ENCODE results near the gene DRAXIN. TPM values are rescaled to one million over a fixed set of nuclear protein-coding genes. Genes with fewer than 3 reads are reported as not detected.

The DRAXIN gene
- polyA plus RNA-seq, 1 of the 3 experiments (the other 2 are of a cell fraction), result 0.97 TPM

GRCh38 chr1:11647333-11647732 lies 44.2 kb upstream of the DRAXIN start:
- Histone ChIP-seq H3K36me3 (replicated peaks in 1 of 2; ENCODE audit: control insufficient read depth in 1 of 2, insufficient read depth in 2 of 2, low read length in 1 of 2) (no peaks in the 10 kb centered on the region), H3K27me3 (ENCODE audit: insufficient read depth) (no peaks in the 10 kb centered on the region), H3K9me3 (no peaks in the 10 kb centered on the region), H3K9ac (no peak overlapping the region), H3K79me2 (ENCODE audit: insufficient read depth) (no peaks in the 10 kb centered on the region), H3K4me2 (no peak overlapping the region), H2AFZ (ENCODE audit: low read depth) (no peak overlapping the region), H3K4me3 (ENCODE audit: low read depth in 2 of 2, low read length in 1 of 2) (no peak overlapping the region), H4K20me1 (ENCODE audit: insufficient read depth) (no peaks in the 10 kb centered on the region), H3F3A (replicated peaks; ENCODE audit: insufficient read depth) (no peaks in the 10 kb centered on the region), H3K9me2 (no peaks in the 10 kb centered on the region), H3K4me1 (ENCODE audit: control insufficient read depth in 1 of 2, insufficient read depth in 2 of 2, low read depth in 1 of 2, low read length in 1 of 2) (peaks cover 0 to 13% of the 10 kb centered on the region in 2 experiments; a peak in 1 of 4 replicates), H3K27ac (ENCODE audit: low read depth in 2 of 2, low read length in 1 of 2) (no peak overlapping the region)
- ChIA-PET POLR2A (no interaction called here), CTCF (interaction anchor here (0.6 to 9.9 kb wide), 11 partner anchors 17 to 651 kb away, joined by 3 to 205 read pairs (median 4); partner anchors contain the start of genes DISP3, FBXO6 and UBIAD1)
- DNase-seq, result no peak
- WGBS (ENCODE audit: low lambda C conversion rate), result 48% methylated on average over 2 of the region's 7 CpGs
- TF ChIP-seq PBX3 (IDR thresholded peaks at IDR 0.05) (no peak), SIN3A (IDR thresholded peaks at IDR 0.05; ENCODE audit: borderline replicate concordance, low read depth, low read length) (no peak), RAD21 (IDR thresholded peaks at IDR 0.05; ENCODE audit: low read length) (no peak)

GRCh38 chr1:11648039-11648438 lies 43.5 kb upstream of the DRAXIN start:
- H3K4me2 ChIP-seq, result no peak overlapping the region
- peaks cover 0 to 13% of the 10 kb centered on the region in 2 experiments; a peak in 1 of 4 replicates for H3K4me1 ChIP-seq (ENCODE audit: control insufficient read depth in 1 of 2, insufficient read depth in 2 of 2, low read depth in 1 of 2, low read length in 1 of 2)
- no peaks in the 10 kb centered on the region for H3K27me3 ChIP-seq (ENCODE audit: insufficient read depth)
- no peaks in the 10 kb centered on the region for H3K36me3 ChIP-seq (replicated peaks in 1 of 2; ENCODE audit: control insufficient read depth in 1 of 2, insufficient read depth in 2 of 2, low read length in 1 of 2)
- POLR2A ChIA-PET, result interaction anchor here (0.7 kb wide), 1 partner anchor 386 kb away, joined by 3 read pairs; the partner anchor contains the start of gene MTOR
- TF ChIP-seq TAF1 (IDR thresholded peaks at IDR 0.05; ENCODE audit: borderline replicate concordance, low read depth, low read length) (no peak), MXI1 (IDR thresholded peaks at IDR 0.05; ENCODE audit: low read depth, low read length) (no peak), NFIC (IDR thresholded peaks at IDR 0.05; ENCODE audit: borderline replicate concordance) (no peak), TEAD4 (IDR thresholded peaks at IDR 0.05; ENCODE audit: borderline replicate concordance, insufficient read depth) (no peak), ZBTB33 (IDR thresholded peaks at IDR 0.05; ENCODE audit: borderline replicate concordance, low read depth) (no peak), MEF2A (IDR thresholded peaks at IDR 0.05; ENCODE audit: borderline replicate concordance, low read depth) (no peak), FOSL2 (IDR thresholded peaks at IDR 0.05; ENCODE audit: borderline replicate concordance, low read depth) (no peak), RAD21 (IDR thresholded peaks at IDR 0.05; ENCODE audit: low read length) (no peak), RXRA (IDR thresholded peaks at IDR 0.05; ENCODE audit: borderline replicate concordance, low read depth) (no peak), TCF12 (IDR thresholded peaks at IDR 0.05) (no peak), JUND (IDR thresholded peaks at IDR 0.05) (no peak), NRF1 (IDR thresholded peaks at IDR 0.05; ENCODE audit: low read depth, low read length) (no peak), CTCF (IDR thresholded peaks at IDR 0.05) (no peak), GATA2 (CRISPR knock-in tag; IDR thresholded peaks at IDR 0.05) (no peak), FOXM1 (IDR thresholded peaks at IDR 0.05; ENCODE audit: low read depth) (no peak), FOXJ3 (CRISPR knock-in tag; IDR thresholded peaks at IDR 0.05) (no peak), CHD2 (IDR thresholded peaks at IDR 0.05; ENCODE audit: low read length, partially characterized antibody) (no peak)
- CTCF ChIA-PET, result interaction anchor here (0.6 to 9.9 kb wide), 8 partner anchors 16 to 610 kb away, joined by 3 to 205 read pairs (median 5); partner anchors contain the start of genes DISP3, FBXO6 and UBIAD1
- no peaks in the 10 kb centered on the region for H3K9me3 ChIP-seq
- H3K27ac ChIP-seq (ENCODE audit: low read depth in 2 of 2, low read length in 1 of 2), result no peak overlapping the region
- no peak overlapping the region for H2AFZ ChIP-seq (ENCODE audit: low read depth)
- no peaks in the 10 kb centered on the region for H3K9me2 ChIP-seq
- no peaks in the 10 kb centered on the region for H3K79me2 ChIP-seq (ENCODE audit: insufficient read depth)
- H3K4me3 ChIP-seq (ENCODE audit: low read depth in 2 of 2, low read length in 1 of 2), result no peak overlapping the region
- no peak overlapping the region for H3K9ac ChIP-seq
- H3F3A ChIP-seq (replicated peaks; ENCODE audit: insufficient read depth), result no peaks in the 10 kb centered on the region
- WGBS (ENCODE audit: low lambda C conversion rate), result 76% methylated on average over 6 of the region's 6 CpGs
- no peak for DNase-seq
- H4K20me1 ChIP-seq (ENCODE audit: insufficient read depth), result no peaks in the 10 kb centered on the region

All from SK-N-SH (cell line).